Stimulated activated naive CD8-positive, alpha-beta T cell treated with anti-CD3 and anti-CD28 coated beads, Interleukin-15, Interleukin-2, amounts not matched to agents 100 ng/mL and 50 ng/mL, for 24 hours (primary cell): Measurements from ENCODE around the gene CASR.
"Not testable (repeated sequence)": the region's sequence is repeated elsewhere in the genome, so short reads cannot be mapped to it uniquely, and the experiment has no call there.

ENCODE experiments used
- H3K27ac Mint-ChIP-seq: one replicate; pipeline ENCODE4 v1.8.0; 2021; ENCODE audit warnings: mild to moderate bottlenecking, mixed read lengths
- H3K27me3 Mint-ChIP-seq: one replicate; pipeline ENCODE4 v1.8.0; 2021; ENCODE audit warnings: mixed read lengths
- H3K36me3 Mint-ChIP-seq: one replicate; pipeline ENCODE4 v1.8.0; 2021; ENCODE audit warnings: low read depth, mixed read lengths
- H3K4me1 Mint-ChIP-seq: one replicate; pipeline ENCODE4 v1.8.0; 2021; ENCODE audit warnings: low read depth, mixed read lengths
- H3K4me3 Mint-ChIP-seq: one replicate; pipeline ENCODE4 v1.8.0; 2021; ENCODE audit warnings: mild to moderate bottlenecking, mixed read lengths
- H3K9me3 Mint-ChIP-seq: one replicate; pipeline ENCODE4 v1.8.0; 2021; ENCODE audit warnings: mixed read lengths

Gene CASR

DNA sequence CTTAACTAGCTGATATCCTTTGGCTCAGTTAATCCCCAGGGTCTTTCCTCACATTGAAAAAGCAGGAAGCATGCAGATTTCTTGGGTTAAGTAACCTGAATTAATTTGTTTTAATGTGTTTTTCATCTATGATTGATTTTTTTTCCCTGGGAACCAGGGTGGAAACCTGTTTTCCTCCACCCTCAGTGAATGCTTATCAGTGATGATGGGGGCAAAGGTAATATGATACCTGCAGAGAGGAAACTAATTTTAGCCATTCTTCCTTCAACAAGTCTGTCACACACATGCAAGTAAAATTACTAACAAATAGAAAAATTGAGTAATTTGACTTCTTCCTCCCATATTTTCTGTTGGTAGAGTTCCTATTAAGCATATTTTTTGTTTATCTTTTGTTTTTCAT, 5.9 kb downstream of the CASR start:
- Mint-ChIP-seq H3K4me3 (no peak overlapping the region), H3K36me3 (no peaks in the 10 kb centered on the region), H3K27ac (no peak overlapping the region), H3K4me1 (no peaks in the 10 kb centered on the region), H3K27me3 (peaks cover 60% of the 10 kb centered on the region), H3K9me3 (no peaks in the 10 kb centered on the region)

DNA sequence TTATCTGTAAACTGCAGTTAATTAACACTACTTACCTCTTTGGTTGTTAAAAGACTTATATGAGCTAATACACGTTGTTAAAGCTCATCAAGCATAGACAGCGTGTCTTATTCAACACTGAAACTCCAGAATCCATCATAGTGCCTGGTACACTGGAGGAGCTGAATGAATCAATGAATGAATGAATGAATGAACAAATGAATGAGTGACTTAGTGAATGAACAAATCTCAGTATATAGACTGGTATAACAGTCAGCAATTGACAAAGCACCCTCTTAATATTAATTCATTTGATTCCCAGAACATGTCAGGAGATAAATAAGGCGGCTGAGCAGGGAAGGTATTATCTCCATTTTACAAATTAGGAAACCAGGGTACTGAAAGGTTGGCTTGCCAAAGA, 7.1 kb downstream of the CASR start:
- Mint-ChIP-seq H3K9me3 (no peaks in the 10 kb centered on the region), H3K4me1 (no peaks in the 10 kb centered on the region), H3K36me3 (no peaks in the 10 kb centered on the region), H3K4me3 (no peak overlapping the region), H3K27ac (no peak overlapping the region), H3K27me3 (peaks cover 49% of the 10 kb centered on the region)

DNA sequence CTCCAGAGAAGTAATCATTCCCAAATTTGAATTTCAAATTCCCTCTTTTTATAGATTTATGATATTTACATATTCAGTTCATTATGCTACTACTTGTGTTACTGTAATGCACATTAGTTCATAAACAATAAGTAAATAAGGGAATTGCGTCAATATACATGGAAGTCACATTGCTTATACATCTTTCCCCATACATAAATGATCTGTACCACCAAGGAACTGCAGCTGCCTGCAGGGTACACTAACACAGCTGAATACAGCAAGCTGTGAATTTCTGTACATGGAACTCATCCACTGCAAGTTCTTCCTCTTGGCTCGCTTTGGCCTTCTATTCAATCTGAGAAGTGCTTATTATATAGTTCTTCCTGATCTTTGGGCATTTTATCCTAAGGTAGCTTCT, 15.5 kb downstream of the CASR start:
- H3K36me3 Mint-ChIP-seq: no peaks in the 10 kb centered on the region
- H3K27ac Mint-ChIP-seq: no peak overlapping the region
- peaks cover 10% of the 10 kb centered on the region for H3K27me3 Mint-ChIP-seq
- no peaks in the 10 kb centered on the region for H3K4me1 Mint-ChIP-seq
- peaks cover 4% of the 10 kb centered on the region for H3K9me3 Mint-ChIP-seq
- no peak overlapping the region for H3K4me3 Mint-ChIP-seq

DNA sequence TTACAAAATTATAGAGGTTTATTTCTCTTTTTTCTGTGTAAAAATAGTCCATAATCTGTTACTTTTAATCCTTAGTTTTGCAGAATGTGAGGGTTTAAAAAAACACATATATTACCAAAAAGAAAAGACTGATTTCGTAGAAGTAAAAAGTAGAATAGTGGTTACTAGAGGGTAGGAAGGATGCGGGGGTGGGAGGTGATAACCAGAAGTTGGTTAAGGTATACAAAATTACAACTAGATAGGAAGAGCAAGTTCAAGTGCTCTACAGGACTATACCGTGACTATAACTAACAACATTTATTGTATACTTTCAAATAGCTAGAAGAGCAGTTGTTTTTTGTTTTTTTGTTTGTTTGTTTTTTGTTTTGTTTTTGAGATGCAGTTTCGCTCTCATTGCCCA, 16.1 kb downstream of the CASR start:
- H3K4me3 Mint-ChIP-seq: no peak overlapping the region
- peaks cover 10% of the 10 kb centered on the region for H3K27me3 Mint-ChIP-seq

DNA sequence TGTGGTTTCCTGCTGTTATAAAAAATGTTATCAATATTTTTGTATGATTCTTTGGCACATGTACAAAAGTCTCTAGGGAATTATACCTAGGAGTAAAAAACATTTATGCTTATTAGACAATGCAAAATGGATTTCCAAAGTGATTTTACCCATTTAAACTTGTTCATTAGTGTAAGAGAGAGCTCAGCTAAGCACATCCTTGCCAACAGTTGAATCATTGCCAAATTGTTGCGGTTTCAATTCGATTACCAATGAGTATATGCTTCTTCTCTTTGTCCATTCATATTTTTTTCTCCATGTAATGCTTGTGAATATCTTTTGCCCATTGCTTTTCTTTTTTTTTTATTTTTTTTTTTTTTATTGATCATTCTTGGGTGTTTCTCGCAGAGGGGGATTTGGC, 17.2 kb downstream of the CASR start:
- H3K9me3 Mint-ChIP-seq: peaks cover 4% of the 10 kb centered on the region
- no peak overlapping the region for H3K27ac Mint-ChIP-seq
- H3K4me1 Mint-ChIP-seq: no peaks in the 10 kb centered on the region
- peaks cover 13% of the 10 kb centered on the region for H3K27me3 Mint-ChIP-seq
- no peaks in the 10 kb centered on the region for H3K36me3 Mint-ChIP-seq
- H3K4me3 Mint-ChIP-seq: no peak overlapping the region

More for the DNA sequence above, 16.1 kb downstream of the CASR start:
- Mint-ChIP-seq H3K27ac (no peak overlapping the region), H3K9me3 (peaks cover 4% of the 10 kb centered on the region), H3K36me3 (no peaks in the 10 kb centered on the region), H3K4me1 (no peaks in the 10 kb centered on the region)

DNA sequence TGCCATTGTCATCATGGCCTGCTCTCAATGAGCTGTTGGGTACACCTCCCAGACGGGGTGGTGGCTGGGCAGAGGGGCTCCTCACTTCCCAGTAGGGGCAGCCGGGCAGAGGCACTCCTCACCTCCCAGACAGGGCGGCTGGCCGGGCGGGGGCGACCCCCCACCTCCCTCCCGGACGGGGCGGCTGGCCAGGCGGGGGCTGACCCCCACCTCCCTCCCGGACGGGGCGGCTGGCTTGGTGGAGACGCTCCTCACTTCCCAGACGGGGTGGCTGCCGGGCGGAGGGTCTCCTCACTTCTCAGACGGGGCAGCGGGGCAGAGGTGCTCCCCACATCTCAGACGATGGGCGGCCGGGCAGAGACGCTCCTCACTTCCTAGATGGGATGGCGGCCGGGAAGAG, 18.0 kb downstream of the CASR start:
- H3K4me1 Mint-ChIP-seq, H3K4me3 Mint-ChIP-seq, H3K36me3 Mint-ChIP-seq, H3K27ac Mint-ChIP-seq, H3K9me3 Mint-ChIP-seq: not testable (repeated sequence)
- peaks cover 20% of the 10 kb centered on the region for H3K27me3 Mint-ChIP-seq

DNA sequence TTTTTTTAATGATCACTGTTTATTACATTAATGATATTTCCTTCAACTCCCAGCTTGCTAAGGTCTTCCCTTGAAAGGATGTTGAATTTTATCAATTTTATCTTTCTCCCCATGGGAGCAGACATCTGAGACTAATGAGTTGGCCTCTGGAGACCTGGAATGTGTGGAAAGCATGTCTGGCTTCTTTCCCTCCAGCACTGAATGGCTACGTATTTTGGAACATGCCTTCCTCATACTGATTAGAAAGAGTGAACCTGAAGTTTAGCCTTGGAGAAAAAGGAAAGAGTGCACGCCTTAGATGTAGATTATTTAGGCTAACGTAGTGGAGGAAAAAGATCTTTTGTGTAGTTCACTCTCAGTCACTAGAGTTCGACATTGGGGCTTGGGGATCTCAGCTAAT, 25.1 kb downstream of the CASR start:
- Mint-ChIP-seq H3K9me3 (no peaks in the 10 kb centered on the region), H3K4me3 (no peak overlapping the region), H3K4me1 (no peaks in the 10 kb centered on the region), H3K27me3 (peaks cover 18% of the 10 kb centered on the region), H3K36me3 (no peaks in the 10 kb centered on the region), H3K27ac (no peak overlapping the region)

DNA sequence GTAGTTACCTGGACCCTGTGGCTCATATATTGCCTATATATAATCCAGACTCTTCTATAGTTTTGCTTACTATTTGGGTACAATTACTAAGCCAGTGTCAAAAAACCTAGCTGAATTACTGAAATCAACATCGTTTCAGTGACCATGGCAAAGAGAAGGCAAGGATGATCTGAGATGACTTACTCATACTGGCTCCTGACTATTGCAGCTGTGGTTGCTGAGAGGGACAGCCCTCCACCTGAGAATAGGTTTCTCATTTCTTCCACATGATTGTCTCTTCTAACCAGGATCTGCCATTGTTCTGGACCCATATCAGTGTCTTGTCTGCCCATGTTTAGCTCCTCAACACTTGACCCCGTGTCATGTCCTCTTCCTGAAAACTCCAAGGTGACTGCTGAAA, 30.2 kb downstream of the CASR start:
- Mint-ChIP-seq H3K4me1 (no peaks in the 10 kb centered on the region), H3K27me3 (peaks cover 24% of the 10 kb centered on the region), H3K4me3 (no peak overlapping the region), H3K9me3 (no peaks in the 10 kb centered on the region), H3K27ac (no peak overlapping the region), H3K36me3 (no peaks in the 10 kb centered on the region)

DNA sequence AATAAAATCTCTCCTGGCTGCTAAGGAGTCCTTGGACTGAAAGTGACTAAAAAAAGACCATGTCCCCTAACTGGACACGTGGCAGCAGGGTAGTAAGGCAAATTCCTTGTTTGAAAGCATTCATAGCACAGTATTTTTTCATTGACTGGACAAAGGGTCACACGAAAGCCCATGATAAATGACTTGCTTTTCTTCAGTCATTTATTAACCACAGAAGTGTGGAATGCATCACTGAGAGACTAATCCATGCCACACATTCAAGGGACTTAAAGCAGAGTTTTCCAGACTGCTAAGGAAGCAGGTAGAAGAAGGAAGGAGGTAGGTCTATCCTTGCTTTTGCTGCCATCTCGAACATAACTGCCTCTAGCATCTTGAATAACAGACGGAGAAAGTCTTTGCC, 31.2 kb downstream of the CASR start:
- Mint-ChIP-seq H3K9me3 (no peaks in the 10 kb centered on the region), H3K4me3 (no peak overlapping the region), H3K27ac (no peak overlapping the region), H3K27me3 (peaks cover 27% of the 10 kb centered on the region), H3K4me1 (no peaks in the 10 kb centered on the region), H3K36me3 (no peaks in the 10 kb centered on the region)

DNA sequence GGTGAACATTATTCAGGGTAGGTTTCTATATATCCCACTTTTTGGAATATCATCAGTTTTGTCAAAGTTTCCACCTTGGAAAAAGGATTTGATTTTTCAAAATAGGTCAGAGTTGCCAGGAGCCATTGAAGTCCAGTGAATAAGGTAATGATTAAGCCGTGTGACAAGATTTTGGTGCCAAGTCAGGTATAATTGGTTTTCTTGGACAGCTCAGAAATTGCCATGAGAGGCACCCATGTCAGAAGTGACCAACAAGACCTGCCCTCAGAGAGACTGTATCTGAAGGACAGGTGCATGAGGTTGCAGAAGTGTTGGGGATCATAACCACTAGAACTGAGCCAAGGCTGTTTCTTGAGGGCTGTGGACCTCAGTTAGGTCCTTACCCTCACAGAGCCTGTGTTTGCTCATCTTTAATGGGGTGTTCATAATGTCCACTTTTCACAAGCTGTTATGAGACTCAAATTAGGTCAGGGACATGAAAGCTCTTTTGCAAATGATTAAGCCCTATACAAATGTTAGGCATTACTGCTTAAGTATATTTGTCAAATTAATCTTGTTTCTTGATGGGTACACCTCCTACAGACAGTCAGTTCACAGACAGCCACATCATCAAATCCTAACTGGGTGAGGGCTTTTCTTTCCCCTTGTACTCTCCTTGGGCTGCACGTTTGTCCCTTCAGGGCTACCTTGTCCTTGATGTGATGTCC, 32.3 kb downstream of the CASR start:
- Mint-ChIP-seq H3K36me3 (no peaks in the 10 kb centered on the region), H3K27ac (no peak overlapping the region), H3K9me3 (no peaks in the 10 kb centered on the region), H3K4me1 (no peaks in the 10 kb centered on the region), H3K27me3 (peaks cover 32% of the 10 kb centered on the region), H3K4me3 (no peak overlapping the region)

DNA sequence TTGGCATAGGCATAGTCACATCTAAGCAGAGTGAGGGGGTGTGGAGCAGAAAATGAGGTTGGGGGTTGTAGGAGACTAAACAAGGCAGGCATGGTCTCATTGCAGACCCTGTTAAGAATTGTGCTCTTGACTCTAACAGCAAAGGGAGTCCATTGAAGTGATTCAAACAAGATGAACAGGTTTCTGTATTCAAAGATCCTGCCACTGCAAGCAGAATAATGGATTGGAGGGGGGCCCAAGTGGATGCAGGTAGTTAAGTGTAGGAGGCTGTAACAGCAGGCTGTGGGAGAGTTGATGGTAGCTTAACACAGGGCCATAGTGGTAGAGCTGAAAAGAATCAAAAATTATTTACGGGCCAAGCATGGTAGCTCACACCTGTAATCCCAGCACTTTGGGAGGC, 34.4 kb downstream of the CASR start:
- Mint-ChIP-seq H3K4me1 (no peaks in the 10 kb centered on the region), H3K27me3 (peaks cover 46% of the 10 kb centered on the region), H3K27ac (no peak overlapping the region), H3K4me3 (no peak overlapping the region), H3K36me3 (no peaks in the 10 kb centered on the region), H3K9me3 (no peaks in the 10 kb centered on the region)

DNA sequence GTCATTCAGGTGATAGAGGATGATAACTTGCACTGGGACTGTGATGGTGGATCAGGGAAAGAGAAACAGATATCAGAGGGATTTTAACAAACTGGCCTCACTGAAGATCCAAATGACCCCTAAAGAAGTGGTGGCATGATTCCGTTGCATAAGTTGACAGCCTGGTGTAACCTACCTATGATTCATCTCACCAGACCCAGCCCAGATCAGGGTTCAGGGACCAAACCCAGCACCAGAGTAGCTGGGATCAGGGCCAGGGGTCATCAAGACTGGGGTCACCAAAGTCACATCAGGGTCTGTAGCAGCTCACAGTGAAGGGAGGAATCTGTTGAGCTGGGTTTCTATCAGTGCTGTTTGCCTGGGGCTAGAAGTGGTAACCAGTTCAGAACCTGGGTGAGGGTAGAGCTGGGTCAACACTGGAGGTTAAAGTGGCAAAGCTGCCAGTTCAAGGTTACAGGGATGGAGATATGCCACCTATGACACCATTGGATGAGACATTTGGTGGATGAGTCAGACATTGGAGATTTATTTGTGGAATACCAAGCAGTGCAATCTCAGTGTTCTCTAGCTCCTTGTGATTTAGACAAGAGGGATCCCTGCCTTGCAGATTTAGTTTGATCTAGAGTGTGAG, 35.9 kb downstream of the CASR start:
- no peak overlapping the region for H3K4me3 Mint-ChIP-seq
- H3K27me3 Mint-ChIP-seq: peaks cover 53% of the 10 kb centered on the region

DNA sequence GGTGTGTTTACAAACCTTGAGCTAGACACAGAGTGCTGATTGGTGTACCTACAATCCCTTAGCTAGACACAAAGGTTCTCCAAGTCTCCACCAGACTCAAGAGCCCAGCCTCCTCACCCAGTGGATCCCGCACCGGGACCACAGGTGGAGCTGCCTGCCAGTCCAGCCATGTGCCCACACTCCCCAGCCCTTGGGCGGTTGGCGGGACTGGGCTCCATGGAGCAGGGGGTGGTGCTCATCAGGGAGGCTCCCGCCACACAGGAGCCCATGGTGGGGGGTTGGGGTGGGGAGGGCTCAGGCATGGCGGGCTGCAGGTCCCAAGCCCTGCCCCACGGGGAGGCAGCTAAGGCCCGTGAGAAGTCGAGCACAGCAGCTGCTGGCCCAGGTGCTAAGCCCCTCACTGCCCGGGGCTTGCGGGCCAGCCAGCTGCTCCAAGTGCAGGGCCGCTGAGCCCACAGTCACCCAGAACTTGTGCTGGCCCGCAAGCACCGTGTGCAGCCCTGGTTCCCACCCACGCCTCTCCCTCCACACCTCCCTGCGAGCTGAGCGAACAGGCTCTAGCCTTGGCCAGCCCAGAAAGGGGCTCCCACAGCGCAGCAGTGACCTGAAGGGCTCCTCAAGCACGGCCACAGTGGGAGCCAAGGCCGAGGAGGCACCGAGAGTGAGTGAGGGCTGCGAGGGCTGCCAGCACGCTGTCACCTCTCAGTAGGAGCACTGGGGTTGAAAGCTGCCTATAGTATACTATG, 43.7 kb downstream of the CASR start:
- Mint-ChIP-seq H3K27me3 (peaks cover 13% of the 10 kb centered on the region), H3K4me3 (no peak overlapping the region), H3K27ac (no peak overlapping the region), H3K9me3 (no peaks in the 10 kb centered on the region), H3K36me3 (no peaks in the 10 kb centered on the region), H3K4me1 (peaks cover 8% of the 10 kb centered on the region)

More for the DNA sequence above, 35.9 kb downstream of the CASR start:
- H3K9me3 Mint-ChIP-seq: no peaks in the 10 kb centered on the region
- no peak overlapping the region for H3K27ac Mint-ChIP-seq
- H3K4me1 Mint-ChIP-seq: no peaks in the 10 kb centered on the region
- H3K36me3 Mint-ChIP-seq: no peaks in the 10 kb centered on the region

DNA sequence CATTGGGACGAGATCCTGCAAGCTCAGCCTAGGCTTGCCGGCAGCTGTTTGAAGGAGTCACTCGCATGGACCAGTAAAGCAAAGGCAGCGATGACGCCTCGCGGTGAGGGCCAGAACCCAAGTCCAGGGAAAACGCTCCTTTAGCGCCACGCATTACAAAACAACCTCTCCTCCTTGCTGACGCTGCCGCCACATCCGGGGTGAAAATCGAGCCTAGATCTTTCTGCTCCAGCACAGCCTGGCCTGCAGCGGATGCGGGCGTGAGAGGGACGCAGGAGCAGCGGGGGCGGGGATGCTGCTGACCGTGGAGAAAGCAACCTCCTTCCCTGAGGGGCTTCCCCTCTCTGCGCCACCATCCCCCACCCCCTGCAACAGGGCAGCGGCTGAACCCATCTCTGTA, 46.7 kb downstream of the CASR start:
- H3K27me3 Mint-ChIP-seq: peaks cover 7% of the 10 kb centered on the region
- no peak overlapping the region for H3K4me3 Mint-ChIP-seq
- no peaks in the 10 kb centered on the region for H3K36me3 Mint-ChIP-seq
- H3K9me3 Mint-ChIP-seq: no peaks in the 10 kb centered on the region
- H3K4me1 Mint-ChIP-seq: peaks cover 35% of the 10 kb centered on the region
- no peak overlapping the region for H3K27ac Mint-ChIP-seq

DNA sequence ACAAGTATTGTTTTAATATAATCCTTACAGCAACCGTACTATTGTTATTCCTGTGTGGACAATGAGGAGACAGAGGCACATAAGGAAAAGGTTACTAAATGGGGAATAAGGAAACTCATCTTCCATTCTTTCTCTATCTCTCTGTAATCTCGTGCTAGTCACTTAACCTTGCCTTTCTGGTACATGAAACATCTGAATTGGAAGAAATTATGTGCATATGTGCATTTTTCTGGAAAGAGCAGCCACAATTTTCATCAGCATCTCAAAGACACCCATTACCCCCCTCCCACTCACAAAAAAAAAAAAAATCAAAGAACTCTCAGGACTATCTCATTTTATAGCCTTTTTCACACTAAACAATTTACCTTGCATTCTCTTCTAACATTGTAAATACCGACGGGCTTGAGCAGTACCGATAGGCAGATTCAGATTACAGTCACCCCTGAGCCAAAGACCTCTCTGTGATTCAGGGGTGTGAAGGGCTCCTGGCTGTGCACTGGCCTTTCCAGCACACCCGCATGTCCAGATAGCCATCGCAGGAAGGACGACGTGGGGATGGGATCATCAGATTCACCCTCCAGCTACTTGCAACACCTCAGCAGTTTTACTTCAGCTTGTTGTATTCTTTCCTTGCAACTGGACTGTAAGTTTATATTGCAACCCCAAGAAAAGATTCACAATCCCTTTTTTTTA, 48.1 kb downstream of the CASR start:
- Mint-ChIP-seq H3K36me3 (no peaks in the 10 kb centered on the region), H3K4me1 (peaks cover 35% of the 10 kb centered on the region), H3K4me3 (no peak overlapping the region), H3K27me3 (peaks cover 7% of the 10 kb centered on the region), H3K9me3 (no peaks in the 10 kb centered on the region), H3K27ac (no peak overlapping the region)
